GM19468 (cell line): ENCODE data around the gene STAT5A.
"Not testable (repeated sequence)": the region's sequence is repeated elsewhere in the genome, so short reads cannot be mapped to it uniquely, and the experiment has no call there.

Source experiments
- ATAC-seq: cut with Tn5 transposase; IDR thresholded peaks from one replicate; pipeline ENCODE4 v1.9.1; 2021; ENCODE audit warnings: mild to moderate bottlenecking, moderate library complexity, moderate number of reproducible peaks; ENCODE audit not compliant: unreplicated experiment; ENCODE audit errors: extremely low read depth

Gene STAT5A

GRCh38 chr17:42354956-42355843 is 66.9 kb downstream of the STAT5A start:
- ATAC-seq: no peak

- no peak for ATAC-seq
Observed at GRCh38 chr17:42358434-42358833, 70.1 kb downstream of the STAT5A start.

DNA sequence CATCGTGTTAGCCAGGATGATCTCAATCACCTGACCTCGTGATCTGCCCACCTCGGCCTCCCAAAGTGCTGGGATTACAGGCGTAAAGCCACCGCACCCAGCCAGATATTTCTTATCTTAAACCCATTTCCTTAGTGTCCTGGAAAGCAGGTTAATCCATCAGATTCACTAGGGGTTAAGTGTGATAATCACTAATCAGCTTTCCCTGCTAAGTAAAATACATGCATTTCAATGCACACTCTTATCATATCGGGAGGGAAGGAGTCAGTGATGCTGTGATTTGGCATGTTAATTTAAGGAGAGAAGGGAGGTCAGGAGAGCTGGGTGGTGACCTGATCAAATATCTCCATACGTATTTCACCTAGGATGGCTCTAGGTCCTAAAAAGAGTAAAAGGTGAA is 70.8 kb downstream of the STAT5A start:
- no peak for ATAC-seq

- ATAC-seq: not testable (repeated sequence)
Observed at GRCh38 chr17:42360388-42360787, 72.1 kb downstream of the STAT5A start.
